Measurements from ENCODE around the gene METTL17. TPM values are rescaled to one million over a fixed set of nuclear protein-coding genes. Genes with fewer than 3 reads are reported as not detected.
"Not testable (repeated sequence)": the region's sequence is repeated elsewhere in the genome, so short reads cannot be mapped to it uniquely, and the experiment has no call there.

Gene METTL17
- total RNA-seq, 2 experiments from 2014 or later = 81.9 to 82.0 TPM

DNA sequence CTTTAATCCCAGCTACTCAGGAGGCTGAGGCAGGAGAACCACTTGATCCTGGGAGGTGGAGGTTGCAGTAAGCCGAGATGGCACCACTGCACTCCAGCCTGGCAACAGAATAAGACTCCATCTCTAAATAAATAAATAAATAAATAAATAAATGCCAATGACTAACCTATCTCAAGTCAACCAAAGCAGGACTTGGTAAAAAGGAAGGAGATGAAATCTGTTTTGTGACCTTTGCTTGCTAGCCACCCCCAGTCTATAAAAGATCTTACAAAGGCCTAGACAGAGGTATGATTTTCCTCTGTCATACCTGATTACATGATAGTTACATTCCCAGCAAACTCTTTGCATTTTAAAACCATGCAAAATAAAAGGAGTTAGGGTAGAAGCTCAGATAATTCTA, 13.5 kb upstream of the METTL17 start:
- H3K27ac Mint-ChIP-seq = no peak overlapping the region
- ChIA-PET POLR2A (no interaction called here), CTCF (no interaction called here)
- H3K36me3 Mint-ChIP-seq (ENCODE audit: low read depth) = no peaks in the 10 kb centered on the region
- H3K4me3 Mint-ChIP-seq = no peak overlapping the region
- H3K27me3 Mint-ChIP-seq = peaks cover 25% of the 10 kb centered on the region
- H3K9me3 Mint-ChIP-seq = no peaks in the 10 kb centered on the region
- DNase-seq = no peak
- H3K4me1 Mint-ChIP-seq = peaks cover 4% of the 10 kb centered on the region

GRCh38 chr14:20978687-20979086, 11.1 kb upstream of the METTL17 start:
- H3K9me3 Mint-ChIP-seq = no peaks in the 10 kb centered on the region
- no peak overlapping the region for H3K27ac Mint-ChIP-seq
- no peaks in the 10 kb centered on the region for H3K36me3 Mint-ChIP-seq (ENCODE audit: low read depth)
- peaks cover 15% of the 10 kb centered on the region for H3K27me3 Mint-ChIP-seq
- POLR2A ChIA-PET = no interaction called here
- H3K4me3 Mint-ChIP-seq = no peak overlapping the region
- no peak for DNase-seq
- CTCF ChIA-PET = interaction anchor here (1.0 to 6.1 kb wide), 2 partner anchors 8 to 18 kb away, joined by 3 to 42 read pairs; no protein-coding TSS in a partner anchor
- no peaks in the 10 kb centered on the region for H3K4me1 Mint-ChIP-seq

- H3K4me1 Mint-ChIP-seq = peaks cover 4% of the 10 kb centered on the region
- H3K36me3 Mint-ChIP-seq (ENCODE audit: low read depth) = no peaks in the 10 kb centered on the region
- ChIA-PET POLR2A (interaction anchor here (0.6 kb wide), 1 partner anchor 266 kb away, joined by 4 read pairs; no protein-coding TSS in a partner anchor), CTCF (interaction anchor here (0.9 to 6.1 kb wide), 2 partner anchors 10 to 124 kb away, joined by 3 to 42 read pairs; no protein-coding TSS in a partner anchor)
- H3K27me3 Mint-ChIP-seq = peaks cover 13% of the 10 kb centered on the region
- no peak for DNase-seq
- no peak overlapping the region for H3K4me3 Mint-ChIP-seq
- no peaks in the 10 kb centered on the region for H3K9me3 Mint-ChIP-seq
- no peak overlapping the region for H3K27ac Mint-ChIP-seq
Measured at GRCh38 chr14:20980906-20981305, 8.9 kb upstream of the METTL17 start.

- CTCF ChIA-PET = interaction anchor here (1.0 to 6.1 kb wide), 4 partner anchors 9 to 23 kb away, joined by 3 to 42 read pairs (median 6); no protein-coding TSS in a partner anchor
- Mint-ChIP-seq H3K27me3 (peaks cover 13% of the 10 kb centered on the region), H3K4me3 (no peak overlapping the region), H3K4me1 (peaks cover 9% of the 10 kb centered on the region), H3K36me3 (ENCODE audit: low read depth) (no peaks in the 10 kb centered on the region), H3K9me3 (no peaks in the 10 kb centered on the region), H3K27ac (no peak overlapping the region)
- no peak for DNase-seq
- POLR2A ChIA-PET = interaction anchor here (1.0 kb wide), 1 partner anchor 165 kb away, joined by 3 read pairs; no protein-coding TSS in a partner anchor
Measured at GRCh38 chr14:20982646-20983369, 7.0 kb upstream of the METTL17 start.

DNA sequence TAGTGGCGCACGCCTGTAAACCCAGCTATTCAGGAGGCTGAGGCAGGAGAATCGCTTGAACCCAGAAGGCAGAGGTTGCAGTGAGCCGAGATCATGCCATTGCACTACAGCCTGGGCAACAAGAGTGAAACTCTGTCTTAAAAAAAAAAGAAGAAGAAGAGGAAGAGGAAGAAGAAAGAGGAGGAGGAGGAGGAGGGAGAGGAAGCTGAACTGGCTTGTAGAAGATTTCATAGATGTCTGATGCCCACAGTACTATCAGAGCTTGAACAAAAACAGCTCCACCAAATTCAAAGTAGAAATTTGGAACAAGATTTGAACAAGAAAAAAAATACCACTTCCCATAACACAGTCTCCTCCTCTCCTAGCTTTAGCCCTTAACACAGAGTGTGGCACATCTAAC, 4.1 kb upstream of the METTL17 start:
- H3K27ac Mint-ChIP-seq; H3K9me3 Mint-ChIP-seq; DNase-seq; H3K36me3 Mint-ChIP-seq (ENCODE audit: low read depth); H3K27me3 Mint-ChIP-seq; H3K4me3 Mint-ChIP-seq: not testable (repeated sequence)
- ChIA-PET POLR2A (interaction anchor here (0.6 kb wide), 1 partner anchor 47 kb away, joined by 3 read pairs; no protein-coding TSS in a partner anchor), CTCF (interaction anchor here (1.0 kb wide), 1 partner anchor 14 kb away, joined by 4 read pairs; no protein-coding TSS in a partner anchor)
- H3K4me1 Mint-ChIP-seq = peaks cover 31% of the 10 kb centered on the region

GRCh38 chr14:20986811-20987210, 3.0 kb upstream of the METTL17 start:
- no peak overlapping the region for H3K4me3 Mint-ChIP-seq
- peaks cover 11% of the 10 kb centered on the region for H3K36me3 Mint-ChIP-seq (ENCODE audit: low read depth)
- H3K4me1 Mint-ChIP-seq = peaks cover 39% of the 10 kb centered on the region
- ChIA-PET POLR2A (no interaction called here), CTCF (interaction anchor here (3.4 kb wide), 1 partner anchor 16 kb away, joined by 14 read pairs; no protein-coding TSS in a partner anchor)
- H3K9me3 Mint-ChIP-seq = no peaks in the 10 kb centered on the region
- H3K27me3 Mint-ChIP-seq = peaks cover 4% of the 10 kb centered on the region
- no peak for DNase-seq
- H3K27ac Mint-ChIP-seq = no peak overlapping the region

GRCh38 chr14:20988717-20989470, 886 bp upstream of the METTL17 start:
- Mint-ChIP-seq H3K4me3 (peak overlapping the region; percentile 40), H3K9me3 (no peaks in the 10 kb centered on the region), H3K4me1 (peaks cover 49% of the 10 kb centered on the region), H3K27ac (peak overlapping the region; percentile 22), H3K36me3 (ENCODE audit: low read depth) (peaks cover 29% of the 10 kb centered on the region), H3K27me3 (no peaks in the 10 kb centered on the region)
- ChIA-PET CTCF (interaction anchor here (0.6 to 3.4 kb wide), 4 partner anchors 18 to 104 kb away, joined by 3 to 14 read pairs (median 4); no protein-coding TSS in a partner anchor), POLR2A (interaction anchor here (0.6 to 1.0 kb wide), 2 partner anchors 14 to 114 kb away, joined by 3 to 4 read pairs; no protein-coding TSS in a partner anchor)
- no peak for DNase-seq

DNA sequence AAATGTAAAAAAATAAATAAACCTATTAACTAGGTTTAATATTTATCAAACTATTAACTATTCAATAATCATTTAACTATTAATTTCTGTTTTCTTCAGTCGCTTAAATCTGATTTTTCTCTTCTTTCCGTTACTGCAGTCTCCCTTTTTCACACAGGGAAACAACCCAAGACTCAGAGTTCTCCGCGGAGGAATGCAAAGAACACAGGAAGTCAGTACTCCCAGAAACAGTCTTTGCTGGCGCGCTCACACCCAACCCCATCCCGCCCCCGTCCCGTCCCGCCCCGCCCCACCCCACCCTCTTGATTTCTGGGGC, 351 bp upstream of the METTL17 start:
- ChIA-PET POLR2A (interaction anchor here (0.6 to 1.0 kb wide), 2 partner anchors 14 to 114 kb away, joined by 3 to 4 read pairs; no protein-coding TSS in a partner anchor), CTCF (interaction anchor here (0.9 to 3.4 kb wide), 3 partner anchors 18 to 103 kb away, joined by 3 to 14 read pairs (median 3); no protein-coding TSS in a partner anchor)
- Mint-ChIP-seq H3K4me1 (peaks cover 52% of the 10 kb centered on the region), H3K36me3 (ENCODE audit: low read depth) (peaks cover 33% of the 10 kb centered on the region), H3K27ac (peak overlapping the region; percentile 81), H3K27me3 (no peaks in the 10 kb centered on the region), H3K4me3 (peak overlapping the region; percentile 93), H3K9me3 (no peaks in the 10 kb centered on the region)
- DNase-seq = no peak

- Mint-ChIP-seq H3K27me3 (no peaks in the 10 kb centered on the region), H3K27ac (no peak overlapping the region), H3K36me3 (ENCODE audit: low read depth) (peaks cover 55% of the 10 kb centered on the region), H3K9me3 (no peaks in the 10 kb centered on the region), H3K4me3 (no peak overlapping the region), H3K4me1 (peaks cover 26% of the 10 kb centered on the region)
- CTCF ChIA-PET = interaction anchor here (1.0 to 1.8 kb wide), 3 partner anchors 18 to 108 kb away, joined by 4 to 6 read pairs (median 4); no protein-coding TSS in a partner anchor
- POLR2A ChIA-PET = interaction anchor here (1.0 kb wide), 1 partner anchor 108 kb away, joined by 3 read pairs; no protein-coding TSS in a partner anchor
- no peak for DNase-seq
Measured at GRCh38 chr14:20996521-20996920, 6.7 kb downstream of the METTL17 start.

DNA sequence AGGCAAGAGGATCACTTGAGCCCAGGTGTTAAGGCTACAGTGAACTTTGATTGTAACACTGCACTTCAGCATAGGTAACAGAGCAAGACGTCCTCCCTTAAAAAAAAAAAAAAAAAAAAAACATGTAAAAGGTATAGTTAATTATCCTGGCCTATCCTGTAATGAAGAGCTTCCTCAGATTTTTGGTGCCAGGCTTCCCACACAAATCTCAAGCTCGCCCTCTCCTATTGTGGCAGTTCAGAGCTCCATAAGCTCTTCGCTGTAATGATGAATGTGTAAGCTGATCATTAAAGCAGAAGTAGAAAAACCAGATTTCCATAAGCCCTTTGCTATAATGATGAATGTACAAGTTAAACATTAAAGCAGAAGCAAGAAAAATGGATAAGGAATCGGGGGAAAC, 7.3 kb downstream of the METTL17 start:
- CTCF ChIA-PET = interaction anchor here (0.7 to 1.8 kb wide), 5 partner anchors 14 to 179 kb away, joined by 3 to 6 read pairs (median 4); no protein-coding TSS in a partner anchor
- H3K36me3 Mint-ChIP-seq (ENCODE audit: low read depth) = peaks cover 51% of the 10 kb centered on the region
- H3K27ac Mint-ChIP-seq = no peak overlapping the region
- no peaks in the 10 kb centered on the region for H3K27me3 Mint-ChIP-seq
- POLR2A ChIA-PET = no interaction called here
- no peak overlapping the region for H3K4me3 Mint-ChIP-seq
- DNase-seq = no peak
- H3K4me1 Mint-ChIP-seq = peaks cover 20% of the 10 kb centered on the region
- H3K9me3 Mint-ChIP-seq = no peaks in the 10 kb centered on the region

DNA sequence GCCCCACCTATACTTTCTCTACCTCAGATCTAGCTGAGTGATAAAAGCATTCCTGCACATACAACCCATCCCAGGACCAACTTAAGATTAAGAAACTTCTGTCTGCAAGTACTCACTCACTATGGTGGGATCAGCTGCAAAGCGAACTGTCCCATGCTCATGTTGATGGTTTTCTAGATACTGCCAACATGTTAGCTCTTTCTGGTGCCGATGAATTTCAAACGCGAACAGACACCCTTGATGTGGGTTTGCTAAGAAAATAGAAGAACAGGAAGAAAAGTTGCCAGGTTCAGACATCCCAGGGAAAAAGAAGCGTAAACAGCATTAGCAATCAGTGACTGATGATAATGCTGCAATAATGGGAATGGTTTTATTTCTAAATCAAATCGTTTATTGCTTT, 7.8 kb downstream of the METTL17 start:
- ChIA-PET POLR2A (interaction anchor here (1.4 kb wide), 1 partner anchor 17 kb away, joined by 4 read pairs; no protein-coding TSS in a partner anchor), CTCF (interaction anchor here (0.7 to 2.8 kb wide), 7 partner anchors 14 to 180 kb away, joined by 3 to 18 read pairs (median 4); no protein-coding TSS in a partner anchor)
- Mint-ChIP-seq H3K27ac (no peak overlapping the region), H3K9me3 (no peaks in the 10 kb centered on the region), H3K36me3 (ENCODE audit: low read depth) (peaks cover 46% of the 10 kb centered on the region), H3K4me3 (no peak overlapping the region), H3K4me1 (peaks cover 18% of the 10 kb centered on the region), H3K27me3 (no peaks in the 10 kb centered on the region)
- no peak for DNase-seq

GRCh38 chr14:20998139-20998538, 8.4 kb downstream of the METTL17 start:
- Mint-ChIP-seq H3K4me3 (no peak overlapping the region), H3K27me3 (no peaks in the 10 kb centered on the region), H3K4me1 (peaks cover 15% of the 10 kb centered on the region), H3K27ac (no peak overlapping the region), H3K36me3 (ENCODE audit: low read depth) (peaks cover 41% of the 10 kb centered on the region), H3K9me3 (no peaks in the 10 kb centered on the region)
- ChIA-PET POLR2A (interaction anchor here (1.4 kb wide), 1 partner anchor 17 kb away, joined by 4 read pairs; no protein-coding TSS in a partner anchor), CTCF (interaction anchor here (0.9 to 3.2 kb wide), 4 partner anchors 17 to 106 kb away, joined by 3 to 18 read pairs (median 9); no protein-coding TSS in a partner anchor)
- DNase-seq = no peak

Measured in activated CD4-positive, alpha-beta memory T cell treated with anti-CD3 and anti-CD28 coated beads, Interleukin-2, amount 10 ng/mL, durations not matched to agents 7 days and 5 days (primary cell).